ENCODE data around the gene DNHD1.

GRCh38 chr11:6546735-6547134, 49.7 kb downstream of the DNHD1 start:
- TF ChIP-seq, protein P1, sequence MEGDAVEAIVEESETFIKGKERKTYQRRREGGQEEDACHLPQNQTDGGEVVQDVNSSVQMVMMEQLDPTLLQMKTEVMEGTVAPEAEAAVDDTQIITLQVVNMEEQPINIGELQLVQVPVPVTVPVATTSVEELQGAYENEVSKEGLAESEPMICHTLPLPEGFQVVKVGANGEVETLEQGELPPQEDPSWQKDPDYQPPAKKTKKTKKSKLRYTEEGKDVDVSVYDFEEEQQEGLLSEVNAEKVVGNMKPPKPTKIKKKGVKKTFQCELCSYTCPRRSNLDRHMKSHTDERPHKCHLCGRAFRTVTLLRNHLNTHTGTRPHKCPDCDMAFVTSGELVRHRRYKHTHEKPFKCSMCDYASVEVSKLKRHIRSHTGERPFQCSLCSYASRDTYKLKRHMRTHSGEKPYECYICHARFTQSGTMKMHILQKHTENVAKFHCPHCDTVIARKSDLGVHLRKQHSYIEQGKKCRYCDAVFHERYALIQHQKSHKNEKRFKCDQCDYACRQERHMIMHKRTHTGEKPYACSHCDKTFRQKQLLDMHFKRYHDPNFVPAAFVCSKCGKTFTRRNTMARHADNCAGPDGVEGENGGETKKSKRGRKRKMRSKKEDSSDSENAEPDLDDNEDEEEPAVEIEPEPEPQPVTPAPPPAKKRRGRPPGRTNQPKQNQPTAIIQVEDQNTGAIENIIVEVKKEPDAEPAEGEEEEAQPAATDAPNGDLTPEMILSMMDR (IDR thresholded peaks at IDR 0.05; ENCODE audit: poor library complexity): no peak
- no peak for TF ChIP-seq EZH2 (IDR thresholded peaks at IDR 0.05; ENCODE audit: borderline replicate concordance)

All from hepatocyte (in vitro differentiated cells).